ENCODE results near the gene RAD51.

Gene RAD51

DNA sequence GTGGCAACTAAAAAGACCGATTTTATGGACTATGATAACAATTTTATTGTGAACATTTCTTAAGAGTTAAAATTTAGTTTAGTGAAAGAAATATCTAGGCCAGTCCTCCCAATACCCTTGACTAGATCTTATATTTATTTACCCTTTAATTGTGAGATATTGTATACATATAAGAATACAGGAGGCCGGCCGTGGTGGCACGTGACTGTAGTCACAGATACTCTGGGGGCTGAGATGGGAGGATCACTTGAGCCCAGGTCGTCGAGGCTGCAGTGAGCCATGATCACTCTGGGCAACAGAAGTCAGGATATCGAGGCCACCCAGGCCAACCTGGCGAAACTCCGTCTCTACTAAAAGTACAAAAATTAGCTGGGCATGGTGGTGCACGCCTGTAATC, 60.8 kb downstream of the RAD51 start:
- peak in 1 of 10 donors; percentile 43 for DNase-seq
- intact Hi-C loops (cut with DNase I) = loop anchor here (1.0 to 10.0 kb wide), 2 partner anchors 51 to 191 kb away; partner anchors contain the start of genes CCDC32, DNAJC17, RPUSD2 and ZFYVE19

DNA sequence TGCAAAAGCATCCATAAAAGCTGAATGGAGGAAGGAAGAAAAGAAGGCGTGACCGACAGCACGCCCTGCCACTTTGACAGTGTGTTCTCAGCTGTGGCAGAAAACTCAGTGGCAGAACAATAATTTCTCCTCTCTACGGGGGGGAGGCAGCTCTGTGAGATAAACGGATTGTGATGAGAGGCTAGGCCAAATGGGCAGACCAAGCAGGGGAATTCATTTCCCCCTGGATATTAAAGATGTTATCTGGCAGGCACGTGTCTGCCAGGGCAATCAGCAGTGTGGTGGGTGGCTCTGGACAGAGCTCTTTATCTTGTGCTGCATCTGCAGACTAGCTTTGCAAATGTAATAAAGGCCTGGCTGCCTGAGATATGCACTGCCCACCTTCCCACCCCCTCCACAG, 62.0 kb downstream of the RAD51 start:
- intact Hi-C loops (cut with DNase I) = loop anchor here (10.0 kb wide), 1 partner anchor 192 kb away; the partner anchor contains the start of genes CCDC32 and RPUSD2

DNA sequence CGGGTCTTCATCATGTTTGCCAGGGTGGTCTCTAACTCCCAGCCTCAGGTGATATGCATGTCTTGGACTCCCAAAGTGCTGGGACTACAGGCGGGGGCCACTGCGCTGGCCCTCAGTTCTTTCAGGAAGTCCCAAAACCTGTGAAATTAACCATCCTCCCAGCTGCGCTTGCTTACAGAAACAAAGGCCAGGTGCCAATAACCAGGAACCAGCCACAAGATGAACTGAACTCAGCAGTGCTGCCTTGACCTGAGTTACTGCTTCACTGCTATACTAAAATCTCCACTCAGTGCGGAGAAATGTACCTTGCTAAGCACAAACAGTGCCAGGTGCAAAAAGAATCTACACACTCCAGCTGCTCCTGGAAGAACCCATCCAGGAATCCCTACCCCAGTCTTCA, 65.0 kb downstream of the RAD51 start:
- peak in 1 of 10 donors; percentile 3 for DNase-seq
- intact Hi-C loops (cut with DNase I) = loop anchor here (10.0 kb wide), 1 partner anchor 195 kb away; the partner anchor contains the start of genes CCDC32 and RPUSD2

More for the DNA sequence above, 62.0 kb downstream of the RAD51 start:
- peak in 2 of 10 donors; percentile 1 to 5 for DNase-seq

DNA sequence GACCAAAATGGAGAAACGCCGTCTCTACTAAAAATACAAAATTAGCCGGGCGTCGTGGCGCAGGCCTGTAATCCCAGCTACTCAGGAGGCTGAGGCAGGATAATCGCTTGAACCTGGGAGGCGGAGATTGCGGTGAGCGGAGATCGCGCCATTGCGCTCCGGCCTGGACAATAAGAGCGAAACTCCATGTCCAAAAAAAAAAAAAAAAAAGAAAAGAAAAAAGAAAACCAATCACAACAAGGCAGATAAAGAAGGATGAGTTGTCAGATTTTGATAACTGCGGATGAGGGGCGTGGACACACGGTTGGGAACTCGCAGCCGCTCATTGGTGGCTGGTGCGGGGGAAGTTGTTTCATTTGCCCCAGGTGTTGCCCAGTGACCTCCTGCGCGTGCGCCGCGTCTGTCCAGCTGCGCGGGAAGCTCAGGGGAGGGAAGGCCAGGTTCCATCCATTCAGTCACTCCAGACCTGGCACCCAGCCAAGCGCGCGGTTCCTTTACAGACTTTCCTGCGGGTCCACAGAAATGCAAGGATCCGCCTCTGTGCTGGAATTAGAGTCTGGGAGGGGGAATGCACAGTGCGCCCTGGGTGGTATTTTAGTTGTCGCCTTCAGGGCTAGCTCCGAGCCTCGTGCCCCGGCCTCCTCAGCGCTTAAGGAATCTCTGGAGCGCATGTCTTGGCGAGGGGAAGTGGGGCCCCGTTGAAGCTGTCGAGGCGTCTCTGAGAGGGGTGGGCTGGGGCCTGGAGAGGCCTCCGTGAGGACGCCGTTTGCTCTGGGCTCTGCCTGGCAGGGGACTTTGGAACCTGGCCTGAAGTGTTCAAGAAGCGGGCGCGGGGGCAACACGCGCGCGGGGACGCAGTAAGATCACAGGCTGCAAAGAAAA, 68.2 kb downstream of the RAD51 start:
- peak in 5 of 10 donors; percentile 38 to 90 (median 85) for DNase-seq
- intact Hi-C loops (cut with DNase I) = no loop called here

DNA sequence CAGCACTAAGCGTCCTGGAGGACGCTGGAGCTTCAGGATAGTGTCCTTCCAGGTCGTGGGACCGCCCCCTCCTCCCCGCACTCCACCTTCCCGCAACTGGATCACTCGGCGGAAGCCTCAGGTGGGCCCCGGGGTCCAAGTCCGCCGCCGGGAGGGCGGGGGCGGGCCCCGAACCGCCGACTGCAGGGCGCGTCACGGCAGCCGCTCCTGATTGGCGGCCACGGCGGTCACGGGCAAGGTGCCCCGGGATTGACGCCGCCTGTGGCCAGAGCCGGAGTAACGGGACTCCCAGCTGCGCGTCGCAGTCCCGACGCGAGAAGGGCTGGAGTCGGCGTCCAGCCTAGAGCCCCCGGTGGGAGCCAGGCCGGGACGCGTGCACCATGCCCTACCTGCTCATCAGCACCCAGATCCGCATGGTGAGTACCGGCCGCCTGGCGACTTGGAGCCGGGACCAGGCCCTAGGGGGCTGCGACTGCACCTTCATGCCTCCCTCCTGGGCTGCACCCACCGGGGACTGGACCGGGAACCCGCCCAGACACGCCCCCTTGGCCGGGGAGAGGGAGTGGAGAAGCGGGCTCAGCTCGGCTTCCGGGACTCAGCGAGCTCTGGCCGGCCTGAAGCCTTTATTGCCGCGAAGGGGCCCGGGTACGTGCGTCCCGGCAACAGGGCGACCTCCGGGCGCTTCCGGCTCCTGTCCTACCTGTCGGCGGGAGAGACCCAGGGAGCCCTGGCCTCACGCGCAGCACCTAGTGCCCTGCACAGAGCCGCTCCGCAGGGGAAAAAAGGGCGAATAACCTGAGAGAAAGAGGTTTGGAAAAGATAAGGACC, 69.0 kb downstream of the RAD51 start, which contains the start of gene GCHFR:
Gene GCHFR (plus strand): TSS at position 268 of the 828 bp plus-strand sequence. CDS start 113 bp downstream, at position 381.
- DNase-seq = peak in 8 of 10 donors; percentile 35 to 94 (median 64)
- intact Hi-C loops (cut with DNase I) = no loop called here

DNA sequence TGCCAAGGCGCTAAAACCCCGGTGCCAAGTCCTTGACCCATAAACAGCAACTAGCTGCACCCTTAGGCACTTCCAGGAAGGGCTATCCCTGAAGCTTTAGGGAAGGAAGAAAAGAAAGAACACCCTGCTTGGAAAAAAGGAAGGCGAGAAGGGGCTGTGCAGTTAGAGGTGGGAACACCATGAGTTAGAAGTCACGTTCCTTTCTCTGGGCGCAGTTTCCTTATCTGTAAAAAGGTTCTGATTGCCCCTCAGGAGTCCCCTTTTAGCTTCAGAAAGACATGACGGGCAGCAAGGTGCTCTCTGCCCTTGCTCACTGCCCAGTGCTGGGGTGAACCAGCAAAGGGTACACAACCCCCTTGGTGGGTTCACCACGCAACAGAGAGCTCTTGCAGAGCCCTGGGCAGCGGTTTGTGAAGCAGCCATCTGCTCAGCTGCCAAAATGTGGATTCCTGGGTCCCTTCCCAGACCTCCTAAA, 69.7 kb downstream of the RAD51 start:
- DNase-seq = peak in 1 of 10 donors; percentile 62
- intact Hi-C loops (cut with DNase I) = no loop called here

DNA sequence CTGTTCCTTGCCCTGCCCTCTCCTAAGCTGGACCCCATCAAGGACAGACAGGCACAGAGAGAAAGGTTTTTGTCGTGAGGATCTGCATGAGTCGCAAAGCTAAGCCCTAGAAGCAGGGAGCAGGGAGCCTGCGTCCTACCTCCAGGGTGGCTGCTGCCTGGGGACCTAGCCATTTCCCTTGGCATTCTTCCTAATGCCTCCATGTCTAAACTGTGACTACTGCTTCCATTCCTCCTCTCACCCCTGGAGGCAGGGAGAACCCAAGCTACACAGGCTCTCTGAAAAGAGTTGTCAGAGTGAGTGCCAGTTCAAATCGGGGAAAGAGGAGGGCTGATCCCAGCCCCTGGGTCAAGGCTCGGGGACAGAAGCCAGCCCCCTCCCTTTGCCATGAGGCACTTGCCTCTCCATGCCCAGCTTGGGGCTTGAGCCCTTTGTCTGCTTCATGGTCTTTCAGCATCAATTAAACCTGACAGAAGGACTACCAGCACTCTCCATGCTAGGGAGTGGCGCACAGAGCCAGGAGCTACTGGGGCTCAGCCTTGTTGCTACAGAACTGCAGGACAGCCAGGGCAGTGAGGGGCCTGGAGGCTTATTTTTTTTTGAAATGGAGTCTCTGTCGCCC, 71.3 kb downstream of the RAD51 start:
- intact Hi-C loops (cut with DNase I) = no loop called here
- no peak for DNase-seq

DNA sequence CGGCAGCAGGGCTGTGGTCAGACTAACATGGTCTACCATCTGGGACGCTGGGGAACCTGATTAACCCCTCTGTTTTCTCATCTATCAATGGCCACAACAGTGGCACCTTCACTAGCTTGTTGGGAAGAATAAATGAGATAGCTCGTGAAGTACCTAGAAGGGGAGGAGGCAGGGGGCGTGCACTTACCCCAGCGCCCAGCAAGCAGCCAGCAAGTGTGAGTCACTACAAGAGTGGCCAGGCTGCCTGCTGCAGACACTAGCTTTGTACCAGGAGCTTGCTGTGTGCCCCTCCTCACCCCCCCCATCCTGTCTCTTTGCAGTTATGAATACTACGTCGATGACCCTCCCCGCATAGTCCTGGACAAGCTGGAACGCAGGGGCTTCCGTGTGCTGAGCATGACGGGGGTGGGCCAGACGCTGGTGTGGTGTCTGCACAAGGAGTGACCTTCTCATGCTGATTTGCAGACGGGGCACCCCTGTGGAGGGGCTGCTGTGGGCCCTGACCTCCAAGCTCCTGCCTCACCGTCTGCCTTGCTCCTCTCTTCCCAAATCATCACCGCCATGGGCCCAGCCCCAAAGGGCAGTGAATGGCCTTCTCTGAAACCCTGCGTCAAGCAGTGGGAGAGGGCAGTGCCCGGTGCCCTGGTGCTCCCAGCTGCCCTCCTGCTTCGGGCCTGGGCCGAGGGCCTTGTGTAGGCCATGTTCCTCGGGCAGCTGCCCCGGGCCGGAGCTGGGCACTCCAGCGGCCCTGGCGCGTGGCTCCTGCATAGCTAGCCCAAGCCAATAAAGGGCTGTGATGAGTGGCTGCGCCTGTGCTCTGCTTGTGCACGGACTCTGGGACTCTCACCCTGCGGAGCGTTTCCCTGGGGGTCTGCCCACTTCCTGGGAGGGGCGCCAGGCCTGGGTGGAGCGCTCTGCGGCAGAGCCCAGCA, 72.2 kb downstream of the RAD51 start:
- intact Hi-C loops (cut with DNase I) = no loop called here

DNA sequence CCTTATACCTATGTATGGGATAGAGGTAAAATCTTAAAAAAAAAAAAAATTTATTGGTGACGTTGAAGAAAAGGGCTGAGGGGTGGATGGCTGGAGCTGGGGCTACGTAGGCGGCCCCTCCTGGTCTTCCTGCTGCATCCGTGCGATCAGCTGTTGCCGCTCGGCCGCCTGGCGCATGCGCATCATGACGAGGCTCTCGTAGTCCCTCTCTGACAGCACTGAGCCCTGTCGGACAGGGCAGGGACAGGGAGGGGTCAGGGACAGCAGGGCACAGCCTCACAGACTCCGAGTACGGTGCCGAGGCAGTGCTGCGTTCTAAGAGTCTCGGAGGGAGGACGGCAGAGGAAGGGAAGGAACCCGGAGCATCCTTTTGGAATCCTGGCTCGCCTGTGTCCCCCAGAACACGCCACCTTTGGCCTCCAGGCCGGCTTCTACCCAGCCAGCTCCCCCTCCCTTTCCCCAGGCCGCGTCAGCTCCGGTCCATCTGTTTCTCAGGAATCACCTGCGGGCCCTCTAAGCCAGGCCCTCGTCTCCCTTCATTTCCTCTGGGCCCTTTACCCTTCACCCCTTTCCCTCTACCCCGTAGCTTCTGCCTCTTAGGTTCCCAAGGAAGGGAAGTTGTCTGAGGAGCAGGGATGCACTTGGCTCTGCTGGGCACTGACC, 73.0 kb downstream of the RAD51 start:
- peak in 1 of 10 donors; percentile 62 for DNase-seq
- intact Hi-C loops (cut with DNase I) = no loop called here

More for the DNA sequence above, 72.2 kb downstream of the RAD51 start:
- DNase-seq = peak in 2 of 10 donors; percentile 58 to 68

DNA sequence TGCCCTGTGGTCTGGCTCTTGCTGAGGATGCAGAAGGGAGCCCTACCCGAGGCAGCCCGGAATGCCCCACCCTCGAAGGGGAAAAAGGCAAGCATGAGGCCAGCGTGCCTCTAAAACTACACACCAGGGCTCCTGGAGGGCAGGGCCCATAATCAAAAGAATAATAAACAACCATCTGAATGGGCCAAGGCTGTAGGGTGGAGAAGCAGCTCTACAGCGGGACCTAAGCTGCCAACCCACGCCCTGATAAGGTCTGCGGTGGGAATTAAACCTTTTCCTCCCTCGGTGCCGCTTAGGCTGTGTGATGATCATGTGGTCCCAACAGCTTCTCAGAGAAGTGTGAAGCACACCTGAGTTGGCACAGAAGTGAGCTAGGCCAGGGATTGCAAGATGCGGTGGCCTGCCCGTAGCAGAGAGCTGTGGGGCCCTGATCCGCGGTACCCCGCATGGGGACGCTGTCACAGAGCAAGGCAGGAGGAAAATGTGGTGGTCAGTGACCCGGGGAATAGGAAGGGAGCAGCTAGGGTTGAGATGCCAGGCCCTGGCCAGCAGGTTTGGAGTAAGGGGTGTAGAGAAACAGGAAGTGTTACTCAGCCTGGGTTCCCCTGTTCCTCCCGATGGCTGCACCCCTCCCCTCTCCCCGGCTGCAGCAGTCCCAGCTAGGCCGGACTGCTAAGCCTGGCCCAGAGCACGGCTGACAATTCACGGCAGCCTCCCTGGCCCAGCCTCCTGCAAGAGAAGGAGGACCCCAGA, 73.7 kb downstream of the RAD51 start:
- intact Hi-C loops (cut with DNase I) = no loop called here

DNA sequence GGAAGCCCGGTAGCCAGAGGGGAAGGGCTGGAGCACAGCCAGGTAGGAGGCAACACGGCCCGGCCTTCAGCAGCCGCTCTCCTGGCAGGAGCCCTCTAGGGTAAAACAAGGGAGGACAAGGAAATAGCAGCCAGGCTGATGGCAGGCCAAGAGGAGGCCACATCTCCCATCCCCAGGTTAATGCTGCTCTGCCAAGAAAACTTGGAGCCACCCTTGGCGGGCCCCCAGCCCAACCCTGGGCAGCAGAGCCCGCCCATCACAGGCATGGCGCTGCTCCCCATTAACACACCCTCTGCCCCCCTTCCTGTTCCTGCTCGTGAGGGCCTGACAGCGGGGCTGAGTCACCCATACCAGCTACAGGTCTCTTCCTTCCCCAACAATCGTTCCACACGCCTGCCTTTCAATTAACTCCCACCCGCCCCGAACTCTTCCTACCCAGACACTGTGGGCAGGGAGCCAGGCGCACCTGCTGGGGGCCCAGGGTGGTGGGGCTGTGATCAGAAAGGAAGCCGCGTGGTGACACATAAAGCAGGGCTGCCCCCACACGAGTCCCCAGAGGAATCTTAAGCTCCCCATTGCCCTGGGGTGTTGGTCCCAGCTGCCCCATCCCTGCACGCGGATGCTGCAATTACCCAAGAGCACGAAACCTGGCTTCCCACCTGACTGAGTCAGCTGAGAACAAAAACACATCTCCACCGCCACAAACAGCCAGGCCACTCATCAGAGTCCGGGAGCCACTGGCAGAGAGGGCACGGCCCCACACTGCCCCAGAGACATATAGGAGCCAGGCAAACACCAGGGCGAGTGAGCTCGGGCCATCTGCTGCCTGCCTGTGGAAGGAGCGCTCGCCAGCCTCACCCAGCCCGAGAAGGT, 74.5 kb downstream of the RAD51 start, which contains the start of gene C15orf62:
Gene C15orf62 (plus strand): TSS at position 707 of the 873 bp plus-strand sequence. CDS start 516 bp downstream, outside the sequence.
- peak in 3 of 10 donors; percentile 41 to 87 (median 85) for DNase-seq
- intact Hi-C loops (cut with DNase I) = no loop called here

More for the DNA sequence above, 73.7 kb downstream of the RAD51 start:
- no peak for DNase-seq

DNA sequence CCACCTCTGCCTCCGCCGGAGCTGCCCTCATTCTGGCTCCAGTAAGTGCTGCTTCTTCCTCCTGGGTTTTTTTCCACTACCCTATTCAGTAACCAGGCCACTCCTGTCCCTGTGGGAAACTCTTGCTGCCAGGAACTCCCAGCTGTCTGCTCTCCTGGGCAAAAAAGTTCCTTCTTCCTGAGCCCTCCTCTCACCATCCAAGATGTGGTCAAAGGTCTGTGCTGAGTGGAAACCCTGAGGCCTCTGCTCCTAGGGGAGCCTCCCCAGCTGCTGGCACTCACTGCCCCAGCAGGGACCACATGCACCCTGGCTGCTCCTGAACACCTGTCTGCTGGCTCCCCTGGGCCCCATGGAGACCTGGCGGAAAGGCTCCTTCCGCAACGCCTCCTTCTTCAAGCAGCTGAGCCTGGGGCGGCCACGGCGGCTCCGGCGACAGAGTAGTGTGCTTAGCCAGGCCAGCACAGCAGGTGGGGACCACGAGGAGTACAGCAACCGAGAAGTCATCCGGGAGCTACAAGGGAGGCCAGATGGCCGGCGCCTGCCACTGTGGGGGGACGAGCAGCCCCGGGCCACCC, 75.3 kb downstream of the RAD51 start:
- peak in 1 of 10 donors; percentile 83 for DNase-seq
- intact Hi-C loops (cut with DNase I) = no loop called here

DNA sequence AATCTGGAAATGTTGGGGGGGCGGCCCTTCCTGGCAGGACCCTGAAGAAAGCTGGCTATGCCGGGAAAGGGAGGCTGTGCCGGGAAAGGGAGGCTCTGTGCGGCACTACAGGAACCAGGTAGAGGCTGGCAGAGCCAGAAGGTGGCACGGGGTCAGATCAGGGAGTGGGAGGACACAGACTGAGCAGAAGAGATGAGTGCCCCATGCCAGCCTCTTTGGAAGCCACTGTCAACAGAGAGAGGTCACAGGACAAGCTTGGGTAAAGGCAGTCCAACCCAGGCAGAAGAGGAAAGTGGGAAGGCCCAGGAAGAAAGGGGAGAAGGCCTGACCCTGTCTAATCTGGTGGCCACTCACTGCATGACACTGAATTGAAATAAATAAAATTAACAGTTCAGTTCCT, 76.3 kb downstream of the RAD51 start:
- no peak for DNase-seq
- intact Hi-C loops (cut with DNase I) = no loop called here

DNA sequence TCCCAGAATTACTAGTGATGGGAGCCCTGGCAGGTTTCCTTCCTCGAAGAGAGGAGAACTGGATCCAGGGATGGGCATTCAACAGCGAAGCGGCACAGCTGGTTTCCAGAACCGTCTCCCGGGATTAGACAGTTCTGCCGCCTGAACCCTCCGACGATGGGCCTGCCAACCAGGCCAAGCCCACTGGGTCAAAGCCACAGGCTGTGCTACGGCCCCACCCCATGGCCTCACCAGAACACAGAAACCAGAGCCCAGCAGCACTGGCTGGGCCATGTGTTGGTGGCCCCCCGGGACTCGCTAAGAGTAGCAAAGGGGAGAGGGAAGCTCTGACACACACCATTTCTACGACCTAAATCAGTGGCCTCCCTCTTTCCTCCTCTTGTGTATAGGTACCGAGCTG, 77.0 kb downstream of the RAD51 start:
- intact Hi-C loops (cut with DNase I) = no loop called here
- peak in 2 of 10 donors; percentile 45 to 82 for DNase-seq

DNA sequence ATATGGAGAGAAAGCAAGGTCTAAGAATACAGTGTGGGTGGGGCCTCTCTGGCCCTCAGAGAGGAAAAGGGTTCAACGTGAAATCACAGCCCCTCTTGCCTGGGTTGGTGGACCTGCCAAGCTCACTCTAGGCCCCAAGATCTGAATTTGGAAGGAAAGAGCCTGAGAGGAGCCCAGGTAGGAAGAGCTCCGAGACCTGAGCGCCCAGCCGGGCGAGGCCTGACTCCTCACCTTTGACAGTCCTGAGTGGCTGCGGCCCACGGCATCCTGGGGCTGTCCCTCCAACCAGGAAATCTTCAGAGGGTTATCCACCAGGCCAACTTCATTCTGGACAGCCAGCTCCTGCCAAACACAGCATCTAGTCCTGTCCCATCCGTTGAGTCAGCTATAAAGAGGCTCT, 78.5 kb downstream of the RAD51 start:
- intact Hi-C loops (cut with DNase I) = no loop called here
- peak in 2 of 10 donors; percentile 53 to 55 for DNase-seq

DNA sequence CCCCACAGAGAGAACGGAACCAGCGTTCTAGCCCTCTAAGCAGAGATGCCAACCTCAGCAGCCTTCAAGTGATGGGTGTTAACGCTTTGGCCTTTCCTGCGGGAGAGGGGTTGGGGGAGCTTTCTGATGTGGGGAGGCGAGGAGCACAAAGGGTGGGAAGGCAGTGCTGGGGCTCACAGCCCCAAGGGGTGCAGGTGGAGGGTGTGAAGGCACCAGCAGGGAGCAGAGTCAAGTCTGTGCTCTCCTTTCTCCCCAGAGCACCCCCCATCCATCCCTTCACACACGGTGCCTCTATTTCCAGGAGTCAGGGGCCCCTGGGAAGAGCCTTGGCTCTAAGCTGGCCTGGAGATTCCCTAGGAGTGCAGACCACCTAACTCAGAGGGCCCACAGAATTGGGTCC, 78.9 kb downstream of the RAD51 start:
- DNase-seq = peak in 1 of 10 donors; percentile 65
- intact Hi-C loops (cut with DNase I) = no loop called here

Measured in posterior cingulate gyrus (tissue), 11 donors.